ENCODE results near the gene TBC1D5. TPM values are rescaled to one million over a fixed set of nuclear protein-coding genes. Genes with fewer than 3 reads are reported as not detected.

The TBC1D5 gene
- total and polyA plus RNA-seq, 2 donors (not counting 1 experiment from before 2014, with no cell fraction given): 22.6 to 111 TPM

GRCh38 chr3:17558565-17558964 is 183.9 kb downstream of the TBC1D5 start:
- peaks cover 3% of the 10 kb centered on the region for H3K79me2 ChIP-seq (ENCODE audit: control insufficient read depth, insufficient read depth, low read length)
- H3K4me1 ChIP-seq (ENCODE audit: control insufficient read depth in 2 of 2, insufficient read depth in 2 of 2, low read length in 2 of 2): no peaks in the 10 kb centered on the region
- H3K9me3 Mint-ChIP-seq (ENCODE audit: insufficient read depth): no peaks in the 10 kb centered on the region
- peaks cover 0 to 4% of the 10 kb centered on the region in 2 experiments for H3K36me3 ChIP-seq (replicated peaks in 1 of 2; ENCODE audit: control extremely low read depth in 1 of 2, control insufficient read depth in 1 of 2, extremely low read depth in 1 of 2, insufficient read depth in 2 of 2, low read length in 1 of 2)
- no peak overlapping the region for H3K27ac ChIP-seq (ENCODE audit: low read length in 2 of 2)
- peaks cover 4% of the 10 kb centered on the region for H4K20me1 ChIP-seq (ENCODE audit: control insufficient read depth, insufficient read depth, low read length, poor library complexity, severe bottlenecking)
- ChIA-PET POLR2A (no interaction called here), CTCF (no interaction called here)
- H3K4me3 Mint-ChIP-seq: no peak overlapping the region
- no peaks in the 10 kb centered on the region for H3K27me3 Mint-ChIP-seq
- no peaks in the 10 kb centered on the region for H3K9me3 ChIP-seq (ENCODE audit: control extremely low read depth in 1 of 3, control insufficient read depth in 2 of 3, insufficient read depth in 1 of 3, low read length in 2 of 3)
- no peaks in the 10 kb centered on the region for H3K27me3 ChIP-seq (replicated peaks in 1 of 4; ENCODE audit: control extremely low read depth in 1 of 4, control insufficient read depth in 3 of 4, insufficient read depth in 4 of 4, low read length in 3 of 4)
- DNase-seq (no peak), ATAC-seq (ENCODE audit: low read depth) (no peak)
- H3K27ac Mint-ChIP-seq: no peak overlapping the region
- H3K4me1 Mint-ChIP-seq: no peaks in the 10 kb centered on the region
- TF ChIP-seq EZH2 (IDR thresholded peaks at IDR 0.05; ENCODE audit: borderline replicate concordance, insufficient read depth, low read depth, low read length, poor library complexity, severe bottlenecking): no peak
- TF ChIP-seq, protein P1, sequence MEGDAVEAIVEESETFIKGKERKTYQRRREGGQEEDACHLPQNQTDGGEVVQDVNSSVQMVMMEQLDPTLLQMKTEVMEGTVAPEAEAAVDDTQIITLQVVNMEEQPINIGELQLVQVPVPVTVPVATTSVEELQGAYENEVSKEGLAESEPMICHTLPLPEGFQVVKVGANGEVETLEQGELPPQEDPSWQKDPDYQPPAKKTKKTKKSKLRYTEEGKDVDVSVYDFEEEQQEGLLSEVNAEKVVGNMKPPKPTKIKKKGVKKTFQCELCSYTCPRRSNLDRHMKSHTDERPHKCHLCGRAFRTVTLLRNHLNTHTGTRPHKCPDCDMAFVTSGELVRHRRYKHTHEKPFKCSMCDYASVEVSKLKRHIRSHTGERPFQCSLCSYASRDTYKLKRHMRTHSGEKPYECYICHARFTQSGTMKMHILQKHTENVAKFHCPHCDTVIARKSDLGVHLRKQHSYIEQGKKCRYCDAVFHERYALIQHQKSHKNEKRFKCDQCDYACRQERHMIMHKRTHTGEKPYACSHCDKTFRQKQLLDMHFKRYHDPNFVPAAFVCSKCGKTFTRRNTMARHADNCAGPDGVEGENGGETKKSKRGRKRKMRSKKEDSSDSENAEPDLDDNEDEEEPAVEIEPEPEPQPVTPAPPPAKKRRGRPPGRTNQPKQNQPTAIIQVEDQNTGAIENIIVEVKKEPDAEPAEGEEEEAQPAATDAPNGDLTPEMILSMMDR (IDR thresholded peaks at IDR 0.05): no peak
- 90% methylated on average over 2 of the region's 3 CpGs for WGBS (ENCODE audit: insufficient coverage)
- intact Hi-C loops (cut with micrococcal nuclease): no loop called here
- no peak overlapping the region for H2AFZ ChIP-seq (ENCODE audit: insufficient read depth, low read depth, low read length, poor library complexity, severe bottlenecking)
- no peak overlapping the region for H3K9ac ChIP-seq (ENCODE audit: low read length)
- H3K4me3 ChIP-seq (ENCODE audit: control extremely low read depth in 1 of 5, extremely low read depth in 1 of 5, insufficient read depth in 1 of 5, low read depth in 2 of 5, low read length in 4 of 5): no peak overlapping the region
- no peak overlapping the region for H3K4me2 ChIP-seq (replicated peaks; ENCODE audit: low read depth, low read length, poor library complexity, severe bottlenecking)

GRCh38 chr3:17557749-17558463 is 184.5 kb downstream of the TBC1D5 start:
- H3K4me1 ChIP-seq (ENCODE audit: control insufficient read depth in 2 of 2, insufficient read depth in 2 of 2, low read length in 2 of 2): no peaks in the 10 kb centered on the region
- H3K4me2 ChIP-seq (replicated peaks; ENCODE audit: low read depth, low read length, poor library complexity, severe bottlenecking): no peak overlapping the region
- Mint-ChIP-seq H3K27me3 (no peaks in the 10 kb centered on the region), H3K9me3 (ENCODE audit: insufficient read depth) (no peaks in the 10 kb centered on the region), H3K4me3 (no peak overlapping the region), H3K4me1 (no peaks in the 10 kb centered on the region), H3K27ac (no peak overlapping the region)
- H3K4me3 ChIP-seq (ENCODE audit: control extremely low read depth in 1 of 5, extremely low read depth in 1 of 5, insufficient read depth in 1 of 5, low read depth in 2 of 5, low read length in 4 of 5): no peak overlapping the region
- no peak overlapping the region for H3K27ac ChIP-seq (ENCODE audit: low read length in 2 of 2)
- H3K27me3 ChIP-seq (replicated peaks in 1 of 4; ENCODE audit: control extremely low read depth in 1 of 4, control insufficient read depth in 3 of 4, insufficient read depth in 4 of 4, low read length in 3 of 4): no peaks in the 10 kb centered on the region
- intact Hi-C loops (cut with micrococcal nuclease): no loop called here
- peaks cover 2 to 4% of the 10 kb centered on the region in 2 experiments for H3K36me3 ChIP-seq (replicated peaks in 1 of 2; ENCODE audit: control extremely low read depth in 1 of 2, control insufficient read depth in 1 of 2, extremely low read depth in 1 of 2, insufficient read depth in 2 of 2, low read length in 1 of 2)
- no peaks in the 10 kb centered on the region for H3K9me3 ChIP-seq (ENCODE audit: control extremely low read depth in 1 of 3, control insufficient read depth in 2 of 3, insufficient read depth in 1 of 3, low read length in 2 of 3)
- no peak for TF ChIP-seq EZH2 (IDR thresholded peaks at IDR 0.05; ENCODE audit: borderline replicate concordance, insufficient read depth, low read depth, low read length, poor library complexity, severe bottlenecking)
- TF ChIP-seq, protein P1 (IDR thresholded peaks at IDR 0.05): no peak
- no peak overlapping the region for H3K9ac ChIP-seq (ENCODE audit: low read length)
- DNase-seq (no peak), ATAC-seq (ENCODE audit: low read depth) (no peak)
- no peak overlapping the region for H2AFZ ChIP-seq (ENCODE audit: insufficient read depth, low read depth, low read length, poor library complexity, severe bottlenecking)
- no CpG with 5 or more reads among the region's 1 CpG for WGBS (ENCODE audit: insufficient coverage)
- ChIA-PET CTCF (no interaction called here), POLR2A (no interaction called here)
- H4K20me1 ChIP-seq (ENCODE audit: control insufficient read depth, insufficient read depth, low read length, poor library complexity, severe bottlenecking): peaks cover 8% of the 10 kb centered on the region
- peaks cover 3% of the 10 kb centered on the region for H3K79me2 ChIP-seq (ENCODE audit: control insufficient read depth, insufficient read depth, low read length)

Data from B cell (primary cell).